Hepatocyte (in vitro differentiated cells): ENCODE measurements around the gene PHLDB2. TPM values are rescaled to one million over a fixed set of nuclear protein-coding genes. Genes with fewer than 3 reads are reported as not detected.

Source experiments
- DNase-seq: peaks from one replicate; pipeline ENCODE4 v3.0.0-alpha.2; 2016; ENCODE audit warnings: low spot score
- H2AFZ ChIP-seq: fragments of 200-600 bp; sonication (generic); 2 replicates; pipeline ENCODE4 v1.6.0; 2016; ENCODE audit warnings: antibody characterized with exemption, mild to moderate bottlenecking
- H3K27ac ChIP-seq: fragments of 200-600 bp; sonication (generic); 2 replicates; pipeline ENCODE4 v1.5.1; 2016; ENCODE audit warnings: mild to moderate bottlenecking
- H3K27me3 ChIP-seq: fragments of 200-600 bp; sonication (generic); 2 replicates; pipeline ENCODE4 v1.6.1; 2016
- H3K36me3 ChIP-seq: fragments of 200-600 bp; sonication (generic); replicated peaks from 2 replicates; pipeline ENCODE4 v1.5.1; 2016; ENCODE audit warnings: low read depth; ENCODE audit not compliant: insufficient read depth
- H3K4me1 ChIP-seq: fragments of 200-600 bp; sonication (generic); 2 replicates; pipeline ENCODE4 v1.5.1; 2016; ENCODE audit warnings: mild to moderate bottlenecking, moderate library complexity; ENCODE audit not compliant: insufficient read depth
- H3K4me2 ChIP-seq: fragments of 200-600 bp; sonication (generic); 2 replicates; pipeline ENCODE4 v1.6.0; 2016
- H3K4me3 ChIP-seq: fragments of 200-600 bp; sonication (generic); 2 replicates; pipeline ENCODE4 v1.5.1; 2016; ENCODE audit warnings: mild to moderate bottlenecking
- H3K79me2 ChIP-seq: fragments of 200-600 bp; sonication (generic); 2 replicates; pipeline ENCODE4 v1.6.0; 2017; ENCODE audit warnings: mild to moderate bottlenecking
- H3K9me2 ChIP-seq: fragments of 200-600 bp; sonication (generic); replicated peaks from 2 replicates; pipeline ENCODE4 v1.6.0; 2017; ENCODE audit warnings: mild to moderate bottlenecking; ENCODE audit not compliant: insufficient read depth
- H3K9me3 ChIP-seq: fragments of 200-600 bp; sonication (generic); 2 replicates; pipeline ENCODE4 v1.5.1; 2016; ENCODE audit warnings: low read depth, mild to moderate bottlenecking
- H4K20me1 ChIP-seq: fragments of 200-600 bp; sonication (generic); 2 replicates; pipeline ENCODE4 v1.6.0; 2016; ENCODE audit warnings: mild to moderate bottlenecking; ENCODE audit not compliant: insufficient read depth, poor library complexity, severe bottlenecking
- EZH2 ChIP-seq: fragments of 200-600 bp; sonication (generic); IDR thresholded peaks from 2 replicates; pipeline ENCODE4 v1.6.1; 2016; ENCODE audit warnings: antibody characterized with exemption, mild to moderate bottlenecking, borderline replicate concordance
- EZH2phosphoT487 ChIP-seq: fragments of 200-600 bp; sonication (generic); IDR thresholded peaks from one replicate; pipeline ENCODE4 v1.6.1; 2018; ENCODE audit warnings: antibody characterized with exemption, mild to moderate bottlenecking, low read depth, moderate library complexity; ENCODE audit not compliant: unreplicated experiment, severe bottlenecking
- WGBS: methylation state at CpG from one replicate; pipeline ENCODE4 v1.1.6; 2016; ENCODE audit warnings: low lambda C conversion rate; ENCODE audit errors: missing lambda C conversion rate; 5-methylcytosine and 5-hydroxymethylcytosine counted together
- polyA plus RNA-seq: library from polyadenylated mRNA; unstranded; fragments of >200 nt; fragmentation: Nextera tagmentation; extraction: Ambion mirVana; gene quantifications from 2 replicates; pipeline ENCODE4 v1.2.1, GENCODE V29; 2016
- total RNA-seq: library from RNA; depleted of rRNA; stranded (reverse); fragments of >200 nt; gene quantifications from 2 replicates; pipeline ENCODE4 v1.2.3, GENCODE V29; 2014
- TF ChIP-seq, protein P1 (sequence below): fragments of 200-600 bp; sonication (generic); IDR thresholded peaks from 2 replicates; pipeline ENCODE4 v1.5.1; 2016; ENCODE audit warnings: antibody characterized with exemption, mild to moderate bottlenecking; ENCODE audit not compliant: poor library complexity

The PHLDB2 gene
- total and polyA plus RNA-seq, 2 experiments from 2014 or later: 49.0 to 52.7 TPM

DNA sequence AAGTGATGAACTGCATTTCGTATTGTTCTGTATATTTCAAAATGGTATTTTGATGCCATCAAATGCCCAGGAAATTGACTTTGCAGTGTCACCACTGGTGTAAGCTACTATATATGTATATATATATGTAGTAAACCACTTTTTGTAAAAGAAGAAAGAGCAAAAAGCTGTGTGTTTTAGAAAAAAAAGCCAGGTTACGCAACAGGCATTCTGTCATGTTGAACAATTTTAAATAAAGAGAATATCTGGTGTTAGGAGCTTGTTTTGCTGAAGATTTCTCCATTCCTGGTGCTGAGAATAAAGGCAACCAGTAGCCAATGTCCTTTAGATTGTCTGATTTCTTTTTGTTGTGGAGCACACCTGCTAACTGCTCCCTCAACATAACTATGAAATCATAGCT lies 116.1 kb downstream of the PHLDB2 start:
- H3K79me2 ChIP-seq: peaks cover 11% of the 10 kb centered on the region
- DNase-seq: no peak
- no peak overlapping the region for H2AFZ ChIP-seq
- no peaks in the 10 kb centered on the region for H3K9me3 ChIP-seq
- H3K4me3 ChIP-seq: no peak overlapping the region
- WGBS: 100% methylated on average over 2 of the region's 2 CpGs
- H4K20me1 ChIP-seq: no peaks in the 10 kb centered on the region
- H3K27me3 ChIP-seq: no peaks in the 10 kb centered on the region
- H3K27ac ChIP-seq: no peak overlapping the region
- H3K4me1 ChIP-seq: no peaks in the 10 kb centered on the region
- no peak overlapping the region for H3K4me2 ChIP-seq
- no peaks in the 10 kb centered on the region for H3K9me2 ChIP-seq
- H3K36me3 ChIP-seq: no peaks in the 10 kb centered on the region
- TF ChIP-seq, protein P1, sequence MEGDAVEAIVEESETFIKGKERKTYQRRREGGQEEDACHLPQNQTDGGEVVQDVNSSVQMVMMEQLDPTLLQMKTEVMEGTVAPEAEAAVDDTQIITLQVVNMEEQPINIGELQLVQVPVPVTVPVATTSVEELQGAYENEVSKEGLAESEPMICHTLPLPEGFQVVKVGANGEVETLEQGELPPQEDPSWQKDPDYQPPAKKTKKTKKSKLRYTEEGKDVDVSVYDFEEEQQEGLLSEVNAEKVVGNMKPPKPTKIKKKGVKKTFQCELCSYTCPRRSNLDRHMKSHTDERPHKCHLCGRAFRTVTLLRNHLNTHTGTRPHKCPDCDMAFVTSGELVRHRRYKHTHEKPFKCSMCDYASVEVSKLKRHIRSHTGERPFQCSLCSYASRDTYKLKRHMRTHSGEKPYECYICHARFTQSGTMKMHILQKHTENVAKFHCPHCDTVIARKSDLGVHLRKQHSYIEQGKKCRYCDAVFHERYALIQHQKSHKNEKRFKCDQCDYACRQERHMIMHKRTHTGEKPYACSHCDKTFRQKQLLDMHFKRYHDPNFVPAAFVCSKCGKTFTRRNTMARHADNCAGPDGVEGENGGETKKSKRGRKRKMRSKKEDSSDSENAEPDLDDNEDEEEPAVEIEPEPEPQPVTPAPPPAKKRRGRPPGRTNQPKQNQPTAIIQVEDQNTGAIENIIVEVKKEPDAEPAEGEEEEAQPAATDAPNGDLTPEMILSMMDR: no peak
- TF ChIP-seq EZH2phosphoT487: no peak
- TF ChIP-seq EZH2: no peak

GRCh38 chr3:111976254-111976653 lies 117.2 kb downstream of the PHLDB2 start:
- WGBS: 74% methylated on average over 2 of the region's 2 CpGs
- no peak overlapping the region for H3K4me2 ChIP-seq
- H3K4me3 ChIP-seq: no peak overlapping the region
- no peaks in the 10 kb centered on the region for H3K4me1 ChIP-seq
- H3K36me3 ChIP-seq: no peaks in the 10 kb centered on the region
- no peaks in the 10 kb centered on the region for H4K20me1 ChIP-seq
- H3K27me3 ChIP-seq: no peaks in the 10 kb centered on the region
- no peaks in the 10 kb centered on the region for H3K9me2 ChIP-seq
- no peak overlapping the region for H3K27ac ChIP-seq
- H3K79me2 ChIP-seq: peaks cover 22% of the 10 kb centered on the region
- TF ChIP-seq EZH2: no peak
- TF ChIP-seq, protein P1: no peak
- no peak for TF ChIP-seq EZH2phosphoT487
- no peaks in the 10 kb centered on the region for H3K9me3 ChIP-seq
- no peak overlapping the region for H2AFZ ChIP-seq
- no peak for DNase-seq

DNA sequence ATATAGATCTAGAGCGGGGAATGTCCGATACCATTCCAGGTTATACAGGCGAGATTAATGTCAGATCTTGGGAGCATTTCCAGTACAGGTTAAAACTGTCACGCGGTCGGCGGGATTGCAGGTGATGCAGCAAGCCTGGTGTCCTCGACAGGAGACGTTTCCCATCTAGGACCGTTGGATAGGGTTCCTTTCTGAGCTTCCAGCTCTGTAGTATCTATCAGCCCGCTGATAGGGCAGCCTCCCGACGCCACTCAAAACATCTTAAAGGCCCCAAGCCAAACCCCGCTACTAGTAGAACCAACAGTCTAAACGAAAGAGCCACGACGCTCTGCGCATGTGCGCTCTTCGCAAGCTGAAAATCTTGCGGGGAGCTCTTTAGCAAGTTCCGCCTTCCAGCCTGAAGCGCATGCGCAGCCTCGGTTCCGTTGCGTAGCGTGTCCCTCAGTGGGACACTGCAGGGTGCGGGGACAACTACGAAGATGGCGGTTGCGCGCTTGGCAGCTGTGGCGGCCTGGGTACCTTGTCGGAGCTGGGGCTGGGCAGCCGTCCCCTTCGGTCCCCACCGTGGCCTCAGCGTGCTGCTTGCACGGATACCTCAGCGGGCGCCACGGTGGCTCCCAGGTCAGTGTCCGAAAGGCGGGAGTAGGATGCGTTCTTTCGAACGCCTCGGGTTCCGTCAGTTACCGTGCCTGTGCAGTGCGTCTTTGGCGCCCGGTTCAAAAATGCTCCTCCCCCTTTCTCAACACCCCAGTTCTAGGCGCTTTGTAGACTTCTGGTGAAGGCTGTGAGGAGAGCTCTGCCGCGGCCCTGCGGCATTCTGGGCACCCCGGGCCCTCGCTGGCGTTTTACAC lies 119.7 kb downstream of the PHLDB2 start, which contains the start of gene ABHD10:
ABHD10 (plus strand) TSS at position 444 of the 851 bp plus-strand sequence; CDS start at position 480, 36 bp downstream.
- H3K27ac ChIP-seq: peak within 1 kb of the TSS; percentile 63
- no peaks in the 10 kb centered on the region for H3K4me1 ChIP-seq
- no peaks in the 10 kb centered on the region for H4K20me1 ChIP-seq
- peak within 1 kb of the TSS; percentile 86 for H3K4me2 ChIP-seq
- DNase-seq: peak; percentile 99
- TF ChIP-seq, protein P1: no peak
- no peak for TF ChIP-seq EZH2
- TF ChIP-seq EZH2phosphoT487: no peak
- H3K27me3 ChIP-seq: no peaks in the 10 kb centered on the region
- no peaks in the 10 kb centered on the region for H3K36me3 ChIP-seq
- peak within 1 kb of the TSS; percentile 72 for H2AFZ ChIP-seq
- H3K9me3 ChIP-seq: no peaks in the 10 kb centered on the region
- WGBS: 3% methylated on average over 61 of the region's 61 CpGs
- H3K79me2 ChIP-seq: peaks cover 41% of the 10 kb centered on the region
- peak within 1 kb of the TSS; percentile 43 for H3K4me3 ChIP-seq
- H3K9me2 ChIP-seq: no peaks in the 10 kb centered on the region
